ENCODE data around the gene CEACAM19. TPM values are rescaled to one million over a fixed set of nuclear protein-coding genes. Genes with fewer than 3 reads are reported as not detected.

Gene CEACAM19
- total and polyA plus RNA-seq, 2 of the 13 experiments (the other 11 are each of a cell fraction or from before 2014, with no cell fraction given) = 1.3 to 4.0 TPM

GRCh38 chr19:44644402-44645016, 26.8 kb upstream of the CEACAM19 start (continued):
- no peak for TF ChIP-seq ZBTB4 (CRISPR knock-in tag; IDR thresholded peaks at IDR 0.05; ENCODE audit: borderline replicate concordance)
- TF ChIP-seq ZFP41 (CRISPR knock-in tag; IDR thresholded peaks at IDR 0.05; ENCODE audit: borderline replicate concordance) = 0 out of 2 replicates have a peak, but pooled peaks have one; percentile 2
- TF ChIP-seq HNRNPLL (IDR thresholded peaks at IDR 0.05; ENCODE audit: low read depth, low read length, poor library complexity, severe bottlenecking) = no peak
- no peak for TF ChIP-seq ZNF296 (CRISPR knock-in tag; conservative IDR thresholded peaks at IDR 0.05)
- no peak for TF ChIP-seq RELA (CRISPR knock-in tag; IDR thresholded peaks at IDR 0.05)
- TF ChIP-seq BRCA1 (CRISPR knock-in tag; IDR thresholded peaks at IDR 0.05) = no peak
- TF ChIP-seq ZNF350 (CRISPR knock-in tag; IDR thresholded peaks at IDR 0.05; ENCODE audit: borderline replicate concordance, low read depth) = peak; percentile 40; the same call in 1 of the 2 replicates
- TF ChIP-seq ZNF12 (CRISPR knock-in tag; IDR thresholded peaks at IDR 0.05) = 0 out of 2 replicates have a peak, but pooled peaks have one; percentile 2
- TF ChIP-seq DMAP1 (CRISPR knock-in tag; IDR thresholded peaks at IDR 0.05) = peak; percentile 1; the same call in 1 of the 2 replicates
- TF ChIP-seq PHF8 (CRISPR knock-in tag; IDR thresholded peaks at IDR 0.05) = no peak
- TF ChIP-seq ZNF33A (CRISPR knock-in tag; IDR thresholded peaks at IDR 0.05; ENCODE audit: borderline replicate concordance) = no peak
- 0 out of 2 replicates have a peak, but pooled peaks have one; percentile 8 for TF ChIP-seq ZSCAN22 (CRISPR knock-in tag; IDR thresholded peaks at IDR 0.05)
- no peak for TF ChIP-seq ZNF274 (CRISPR knock-in tag; IDR thresholded peaks at IDR 0.05)
- TF ChIP-seq PAWR (CRISPR knock-in tag; IDR thresholded peaks at IDR 0.05; ENCODE audit: borderline replicate concordance) = no peak
- 0 out of 2 replicates have a peak, but pooled peaks have one; percentile 52 for TF ChIP-seq ZBTB39 (CRISPR knock-in tag; IDR thresholded peaks at IDR 0.05)
- no peak for TF ChIP-seq FLYWCH1 (CRISPR knock-in tag; IDR thresholded peaks at IDR 0.05)
- TF ChIP-seq ZFP62 (CRISPR knock-in tag; IDR thresholded peaks at IDR 0.05) = no peak
- TF ChIP-seq ZNF839 (CRISPR knock-in tag; IDR thresholded peaks at IDR 0.05; ENCODE audit: borderline replicate concordance) = no peak
- no peak for TF ChIP-seq CENPT (CRISPR knock-in tag; IDR thresholded peaks at IDR 0.05; ENCODE audit: low read depth)
- no peak for TF ChIP-seq NRL (CRISPR knock-in tag; IDR thresholded peaks at IDR 0.05; ENCODE audit: borderline replicate concordance)
- TF ChIP-seq ZBTB38 (CRISPR knock-in tag; IDR thresholded peaks at IDR 0.05) = no peak
- TF ChIP-seq ZNF24 (IDR thresholded peaks at IDR 0.05) = no peak
- TF ChIP-seq NAIF1 (CRISPR knock-in tag; IDR thresholded peaks at IDR 0.05; ENCODE audit: borderline replicate concordance) = no peak
- TF ChIP-seq ELF3 (CRISPR knock-in tag; IDR thresholded peaks at IDR 0.05) = no peak
- TF ChIP-seq NR3C1 (CRISPR knock-in tag; IDR thresholded peaks at IDR 0.05) = no peak
